HEK293 (cell line): Measurements from ENCODE around the gene CENPF.

Experiments
- CTCF ChIA-PET: fragments of 350-600 bp; formaldehyde crosslinking; extraction: SDS; loops from one replicate; lab custom pipeline; 2021; ENCODE audit warnings: antibody characterized with exemption; lab: Yijun Ruan, JAX
- POLR2A ChIA-PET: fragments of 300-600 bp; formaldehyde crosslinking; extraction: SDS; loops from one replicate; lab custom pipeline; 2020; ENCODE audit warnings: antibody characterized with exemption, inconsistent platforms; lab: Yijun Ruan, JAX
- H3K27ac ChIP-seq: fragments of 200-500 bp; sonication (Bioruptor generic); 2 replicates; pipeline ENCODE4 v1.5.1; 2014; ENCODE audit warnings: low read depth, low read length, control low read depth, inconsistent platforms; ENCODE audit errors: extremely low read depth
- H3K36me3 ChIP-seq, 2 experiments: fragments of 200-500 bp in 1 of 2; sonication (Bioruptor generic) in 1 of 2; 1 replicate in 1 of 2; 2 replicates in 1 of 2; pipeline ENCODE4 v1.5.1; 2014 to 2017; ENCODE audit warnings: inconsistent platforms in 2 of 2, low read length in 2 of 2; ENCODE audit not compliant: control insufficient read depth in 2 of 2, insufficient read depth in 1 of 2
- H3K4me1 ChIP-seq: fragments of 200-500 bp; sonication (Bioruptor generic); 2 replicates; pipeline ENCODE4 v1.5.1; 2014; ENCODE audit warnings: mild to moderate bottlenecking, low read length, inconsistent platforms; ENCODE audit not compliant: control insufficient read depth, insufficient read depth
- H3K4me3 ChIP-seq: 2 replicates; pipeline ENCODE4 v1.5.1; 2011; ENCODE audit warnings: low read depth, mild to moderate bottlenecking, control low read depth, low read length, moderate library complexity
- H3K9me3 ChIP-seq: fragments of 200-500 bp; sonication (Bioruptor generic); 2 replicates; pipeline ENCODE4 v1.5.1; 2014; ENCODE audit warnings: low read depth, low read length, inconsistent platforms; ENCODE audit not compliant: control insufficient read depth, insufficient read depth
- GLI2 ChIP-seq: fragments of 450-650 bp; formaldehyde crosslinking; IDR thresholded peaks from 2 replicates; pipeline ENCODE4; 2017; ENCODE audit warnings: missing biosample characterization, missing genetic modification characterization, low read depth, borderline replicate concordance
- GLIS2 ChIP-seq: fragments of 450-650 bp; formaldehyde crosslinking; IDR thresholded peaks from 2 replicates; pipeline ENCODE4 v1.5.1; 2016; ENCODE audit warnings: missing biosample characterization, missing genetic modification characterization
- IKZF3 ChIP-seq: fragments of 450-650 bp; IDR thresholded peaks from 2 replicates; pipeline ENCODE4 v1.5.0; 2018; ENCODE audit warnings: missing biosample characterization, mild to moderate bottlenecking, missing genetic modification characterization, moderate library complexity
- INSM2 ChIP-seq: fragments of 450-650 bp; formaldehyde crosslinking; IDR thresholded peaks from 2 replicates; pipeline ENCODE4 v1.5.1; 2016; ENCODE audit warnings: missing biosample characterization, missing genetic modification characterization
- KLF7 ChIP-seq: fragments of 450-650 bp; formaldehyde crosslinking; IDR thresholded peaks from 2 replicates; pipeline ENCODE4 v1.5.1; 2016; ENCODE audit warnings: missing biosample characterization, missing genetic modification characterization, borderline replicate concordance
- SALL2 ChIP-seq: fragments of 450-650 bp; formaldehyde crosslinking; IDR thresholded peaks from 2 replicates; pipeline ENCODE4 v1.5.0; 2017; ENCODE audit warnings: missing biosample characterization, mild to moderate bottlenecking, missing genetic modification characterization, borderline replicate concordance
- SETDB1 ChIP-seq: IDR thresholded peaks from one replicate; pipeline ENCODE4 v1.6.1; 2017; ENCODE audit warnings: mild to moderate bottlenecking, low read length, moderate library complexity, mixed read lengths; ENCODE audit not compliant: insufficient read length
- ZBTB10 ChIP-seq: fragments of 450-650 bp; formaldehyde crosslinking; IDR thresholded peaks from 2 replicates; pipeline ENCODE4 v1.5.1; 2016; ENCODE audit warnings: missing biosample characterization, missing genetic modification characterization
- ZNF184 ChIP-seq: fragments of 450-650 bp; IDR thresholded peaks from 2 replicates; pipeline ENCODE4 v1.5.1; 2018; ENCODE audit warnings: missing biosample characterization, mild to moderate bottlenecking, missing genetic modification characterization
- ZNF202 ChIP-seq: fragments of 450-650 bp; formaldehyde crosslinking; IDR thresholded peaks from 2 replicates; pipeline ENCODE4 v1.5.1; 2016; ENCODE audit warnings: missing biosample characterization, missing genetic modification characterization, borderline replicate concordance
- ZNF239 ChIP-seq: fragments of 450-650 bp; formaldehyde crosslinking; IDR thresholded peaks from 2 replicates; pipeline ENCODE4 v1.5.1; 2016; ENCODE audit warnings: missing biosample characterization, missing genetic modification characterization
- ZNF280C ChIP-seq: fragments of 450-650 bp; formaldehyde crosslinking; IDR thresholded peaks from 2 replicates; pipeline ENCODE4 v1.5.1; 2016; ENCODE audit warnings: missing biosample characterization, missing genetic modification characterization
- ZNF362 ChIP-seq: fragments of 450-650 bp; formaldehyde crosslinking; IDR thresholded peaks from 2 replicates; pipeline ENCODE4 v1.5.1; 2016; ENCODE audit warnings: missing biosample characterization, missing genetic modification characterization
- ZNF416 ChIP-seq: fragments of 450-650 bp; formaldehyde crosslinking; IDR thresholded peaks from 2 replicates; pipeline ENCODE4 v1.5.1; 2016; ENCODE audit warnings: missing biosample characterization, missing genetic modification characterization
- ZNF433 ChIP-seq: fragments of 450-650 bp; formaldehyde crosslinking; IDR thresholded peaks from 2 replicates; pipeline ENCODE4 v1.5.1; 2016; ENCODE audit warnings: missing biosample characterization, missing genetic modification characterization, low read depth
- ZNF585B ChIP-seq: fragments of 450-650 bp; formaldehyde crosslinking; IDR thresholded peaks from 2 replicates; pipeline ENCODE4 v1.5.1; 2016; ENCODE audit warnings: missing biosample characterization, missing genetic modification characterization
- ZNF664 ChIP-seq: fragments of 450-650 bp; formaldehyde crosslinking; IDR thresholded peaks from 2 replicates; pipeline ENCODE4 v1.5.1; 2016; ENCODE audit warnings: missing biosample characterization, missing genetic modification characterization
- ZNF791 ChIP-seq: fragments of 450-650 bp; formaldehyde crosslinking; IDR thresholded peaks from 2 replicates; pipeline ENCODE4 v1.5.1; 2016; ENCODE audit warnings: missing biosample characterization, missing genetic modification characterization
- ZNF837 ChIP-seq: fragments of 450-650 bp; formaldehyde crosslinking; IDR thresholded peaks from 2 replicates; pipeline ENCODE4 v1.5.1; 2016; ENCODE audit warnings: missing biosample characterization, missing genetic modification characterization
- ZXDB ChIP-seq: fragments of 450-650 bp; formaldehyde crosslinking; IDR thresholded peaks from 2 replicates; pipeline ENCODE4 v1.5.1; 2016; ENCODE audit warnings: missing biosample characterization, missing genetic modification characterization
- TF ChIP-seq, protein P1 (sequence below): fragments of 450-650 bp; formaldehyde crosslinking; conservative IDR thresholded peaks from 2 replicates; pipeline ENCODE4 v1.5.1; 2016; ENCODE audit warnings: low read depth, missing biosample characterization, missing genetic modification characterization

Gene CENPF

GRCh38 chr1:214615109-214615508 lies 12.1 kb downstream of the CENPF start (continued):
- no peak for TF ChIP-seq ZBTB10 (tag by site-specific recombination)
- TF ChIP-seq GLI2 (tag by site-specific recombination): no peak
- no peak for TF ChIP-seq ZNF585B (tag by site-specific recombination)

GRCh38 chr1:214615871-214616270 lies 12.9 kb downstream of the CENPF start:
- H3K27ac ChIP-seq: no peak overlapping the region
- TF ChIP-seq ZNF416 (tag by site-specific recombination) (no peak), KLF7 (tag by site-specific recombination) (no peak), SETDB1 (no peak), ZNF280C (tag by site-specific recombination) (no peak), ZNF791 (no peak)
- TF ChIP-seq, all 188 proteins: peak for 0
- Histone ChIP-seq H3K36me3 (peaks cover 62 to 66% of the 10 kb centered on the region in 2 experiments), H3K4me3 (no peak overlapping the region), H3K9me3 (no peaks in the 10 kb centered on the region), H3K4me1 (no peaks in the 10 kb centered on the region)
- CTCF ChIA-PET: interaction anchor here (0.7 to 1.8 kb wide), 4 partner anchors 22 to 1034 kb away, joined by 3 to 5 read pairs (median 4); no protein-coding TSS in a partner anchor
- POLR2A ChIA-PET: no interaction called here

DNA sequence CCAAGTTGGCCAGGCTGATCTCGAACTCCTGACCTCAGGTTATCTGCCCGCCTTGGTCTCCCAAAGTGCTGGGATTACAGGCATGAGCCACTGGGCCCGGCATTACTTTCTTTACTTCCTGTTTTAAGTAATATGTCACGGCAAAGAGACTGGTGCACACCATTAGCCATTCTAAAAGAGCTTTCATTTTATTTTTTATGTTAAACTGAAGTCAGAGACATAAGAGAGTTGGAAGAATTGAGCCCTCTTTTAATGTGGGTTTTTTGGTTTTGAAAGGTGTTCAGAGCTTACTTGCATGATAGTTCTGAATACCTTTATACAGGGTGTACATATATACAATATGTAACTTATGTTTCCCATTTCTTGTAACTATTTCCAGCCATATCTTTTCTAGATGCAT lies 14.3 kb downstream of the CENPF start:
- Histone ChIP-seq H3K36me3 (peaks cover 75 to 80% of the 10 kb centered on the region in 2 experiments), H3K9me3 (no peaks in the 10 kb centered on the region), H3K27ac (no peak overlapping the region), H3K4me1 (no peaks in the 10 kb centered on the region), H3K4me3 (no peak overlapping the region)
- ChIA-PET CTCF (interaction anchor here (1.4 kb wide), 1 partner anchor 10 kb away, joined by 3 read pairs; no protein-coding TSS in a partner anchor), POLR2A (no interaction called here)
- TF ChIP-seq ZNF239 (tag by site-specific recombination) (no peak), ZNF837 (no peak), SALL2 (tag by site-specific recombination) (no peak), INSM2 (tag by site-specific recombination) (no peak), ZXDB (no peak), ZNF664 (tag by site-specific recombination) (no peak), ZNF184 (tag by site-specific recombination) (no peak), IKZF3 (tag by site-specific recombination) (no peak), GLIS2 (tag by site-specific recombination) (no peak), ZNF362 (tag by site-specific recombination) (no peak), ZNF202 (tag by site-specific recombination) (no peak), ZNF433 (tag by site-specific recombination) (no peak)
- TF ChIP-seq, protein P1, sequence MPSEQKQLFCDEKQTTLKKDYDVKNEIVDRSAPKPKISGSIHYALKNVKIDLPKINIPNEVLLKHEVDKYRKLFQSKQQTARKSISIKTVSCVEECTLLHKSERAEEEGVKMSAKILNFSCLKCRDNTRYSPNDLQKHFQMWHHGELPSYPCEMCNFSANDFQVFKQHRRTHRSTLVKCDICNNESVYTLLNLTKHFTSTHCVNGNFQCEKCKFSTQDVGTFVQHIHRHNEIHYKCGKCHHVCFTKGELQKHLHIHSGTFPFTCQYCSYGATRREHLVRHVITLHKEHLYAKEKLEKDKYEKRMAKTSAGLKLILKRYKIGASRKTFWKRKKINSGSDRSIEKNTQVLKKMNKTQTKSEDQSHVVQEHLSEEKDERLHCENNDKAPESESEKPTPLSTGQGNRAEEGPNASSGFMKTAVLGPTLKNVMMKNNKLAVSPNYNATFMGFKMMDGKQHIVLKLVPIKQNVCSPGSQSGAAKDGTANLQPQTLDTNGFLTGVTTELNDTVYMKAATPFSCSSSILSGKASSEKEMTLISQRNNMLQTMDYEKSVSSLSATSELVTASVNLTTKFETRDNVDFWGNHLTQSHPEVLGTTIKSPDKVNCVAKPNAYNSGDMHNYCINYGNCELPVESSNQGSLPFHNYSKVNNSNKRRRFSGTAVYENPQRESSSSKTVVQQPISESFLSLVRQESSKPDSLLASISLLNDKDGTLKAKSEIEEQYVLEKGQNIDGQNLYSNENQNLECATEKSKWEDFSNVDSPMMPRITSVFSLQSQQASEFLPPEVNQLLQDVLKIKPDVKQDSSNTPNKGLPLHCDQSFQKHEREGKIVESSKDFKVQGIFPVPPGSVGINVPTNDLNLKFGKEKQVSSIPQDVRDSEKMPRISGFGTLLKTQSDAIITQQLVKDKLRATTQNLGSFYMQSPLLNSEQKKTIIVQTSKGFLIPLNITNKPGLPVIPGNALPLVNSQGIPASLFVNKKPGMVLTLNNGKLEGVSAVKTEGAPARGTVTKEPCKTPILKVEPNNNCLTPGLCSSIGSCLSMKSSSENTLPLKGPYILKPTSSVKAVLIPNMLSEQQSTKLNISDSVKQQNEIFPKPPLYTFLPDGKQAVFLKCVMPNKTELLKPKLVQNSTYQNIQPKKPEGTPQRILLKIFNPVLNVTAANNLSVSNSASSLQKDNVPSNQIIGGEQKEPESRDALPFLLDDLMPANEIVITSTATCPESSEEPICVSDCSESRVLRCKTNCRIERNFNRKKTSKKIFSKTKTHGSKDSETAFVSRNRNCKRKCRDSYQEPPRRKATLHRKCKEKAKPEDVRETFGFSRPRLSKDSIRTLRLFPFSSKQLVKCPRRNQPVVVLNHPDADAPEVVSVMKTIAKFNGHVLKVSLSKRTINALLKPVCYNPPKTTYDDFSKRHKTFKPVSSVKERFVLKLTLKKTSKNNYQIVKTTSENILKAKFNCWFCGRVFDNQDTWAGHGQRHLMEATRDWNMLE: no peak
